Testis (tissue), 2 donors: ENCODE data around the gene LRFN2.

Source experiments
- CTCF ChIP-seq, 3 experiments: fragments of 450-650 bp in 2 of 3; fragments of 200-600 bp in 1 of 3; sonication (generic) in 1 of 3; IDR thresholded peaks; one replicate each; pipeline ENCODE4 v1.5.1; 2016 to 2019; ENCODE audit warnings: antibody characterized with exemption in 3 of 3, mild to moderate bottlenecking in 2 of 3, moderate library complexity in 1 of 3
- POLR2A ChIP-seq: fragments of 450-650 bp; IDR thresholded peaks from one replicate; pipeline ENCODE4 v1.6.1; 2017; ENCODE audit warnings: antibody characterized with exemption, mild to moderate bottlenecking, moderate library complexity

DNA sequence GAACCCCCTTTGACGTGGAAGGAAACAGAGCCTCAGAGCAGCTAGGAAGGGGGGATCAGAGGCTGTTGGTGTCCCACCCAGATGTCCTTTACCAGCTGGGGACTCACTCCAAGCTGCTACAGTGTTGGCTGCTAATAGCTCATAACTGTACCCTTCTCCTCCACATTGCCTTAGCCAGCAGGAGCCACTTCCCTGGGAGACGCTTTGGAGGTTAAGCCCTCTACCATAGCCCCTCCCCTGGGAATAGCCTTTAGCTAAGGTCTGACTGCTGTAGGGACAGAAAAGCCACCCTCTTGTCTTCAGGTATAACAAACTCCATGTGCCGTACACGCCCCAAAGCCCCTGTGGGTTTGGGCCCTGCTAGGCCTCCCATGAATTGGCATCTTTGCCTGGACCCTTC, 238.6 kb downstream of the LRFN2 start:
- no peak for TF ChIP-seq CTCF (IDR thresholded peaks at IDR 0.05)
- TF ChIP-seq POLR2A, result no peak
